Gastroesophageal sphincter (tissue), 3 donors: ENCODE data around the gene FCF1.

ENCODE experiments used
- POLR2AphosphoS5 ChIP-seq: sonication (generic); formaldehyde crosslinking; IDR thresholded peaks from one replicate; pipeline ENCODE4 v1.6.1; 2017; ENCODE audit warnings: antibody characterized with exemption
- TF ChIP-seq, protein P1 (sequence below), 4 experiments: fragments of 200-600 bp in 2 of 4; fragments of 450-650 bp in 2 of 4; sonication (generic) in 1 of 4; IDR thresholded peaks; one replicate each; pipeline ENCODE4 v1.5.1; 2017 to 2019; ENCODE audit warnings: antibody characterized with exemption in 4 of 4, mild to moderate bottlenecking in 2 of 4, moderate library complexity in 2 of 4

DNA sequence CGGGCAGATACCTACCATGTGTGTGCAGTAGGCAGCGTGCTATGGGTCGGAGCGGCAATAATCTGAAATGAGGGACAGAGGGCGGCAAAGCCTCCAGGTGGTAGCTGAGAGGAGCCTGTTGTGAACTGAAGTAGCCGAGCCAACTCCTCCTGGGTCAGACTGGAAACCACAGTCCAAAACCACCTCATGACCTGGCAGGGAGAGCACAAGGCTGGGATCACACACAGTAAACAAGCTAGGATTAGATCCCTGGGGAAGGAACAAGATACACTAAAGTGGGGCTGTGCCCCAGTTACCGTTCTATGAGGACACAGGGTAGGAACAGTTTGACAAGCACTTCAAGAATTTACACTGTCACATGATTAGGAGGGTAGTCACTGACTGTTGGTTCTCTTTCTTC lies 49.1 kb upstream of the FCF1 start:
- TF ChIP-seq, protein P1, sequence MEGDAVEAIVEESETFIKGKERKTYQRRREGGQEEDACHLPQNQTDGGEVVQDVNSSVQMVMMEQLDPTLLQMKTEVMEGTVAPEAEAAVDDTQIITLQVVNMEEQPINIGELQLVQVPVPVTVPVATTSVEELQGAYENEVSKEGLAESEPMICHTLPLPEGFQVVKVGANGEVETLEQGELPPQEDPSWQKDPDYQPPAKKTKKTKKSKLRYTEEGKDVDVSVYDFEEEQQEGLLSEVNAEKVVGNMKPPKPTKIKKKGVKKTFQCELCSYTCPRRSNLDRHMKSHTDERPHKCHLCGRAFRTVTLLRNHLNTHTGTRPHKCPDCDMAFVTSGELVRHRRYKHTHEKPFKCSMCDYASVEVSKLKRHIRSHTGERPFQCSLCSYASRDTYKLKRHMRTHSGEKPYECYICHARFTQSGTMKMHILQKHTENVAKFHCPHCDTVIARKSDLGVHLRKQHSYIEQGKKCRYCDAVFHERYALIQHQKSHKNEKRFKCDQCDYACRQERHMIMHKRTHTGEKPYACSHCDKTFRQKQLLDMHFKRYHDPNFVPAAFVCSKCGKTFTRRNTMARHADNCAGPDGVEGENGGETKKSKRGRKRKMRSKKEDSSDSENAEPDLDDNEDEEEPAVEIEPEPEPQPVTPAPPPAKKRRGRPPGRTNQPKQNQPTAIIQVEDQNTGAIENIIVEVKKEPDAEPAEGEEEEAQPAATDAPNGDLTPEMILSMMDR (IDR thresholded peaks at IDR 0.05): no peak
- TF ChIP-seq POLR2AphosphoS5: peak; percentile 29
